T-helper 9 cell (primary cell): ENCODE results near the gene SYNE1.
"Not testable (repeated sequence)": the region's sequence is repeated elsewhere in the genome, so short reads cannot be mapped to it uniquely, and the experiment has no call there.

Experiments
- DNase-seq: peaks from one replicate; pipeline ENCODE4 v3.0.0-alpha.2; 2020

The SYNE1 gene

GRCh38 chr6:152087096-152087495 is 550.1 kb downstream of the SYNE1 start:
- no peak for DNase-seq

- DNase-seq: no peak
These were observed 550.8 kb downstream of the SYNE1 start for GRCh38 chr6:152086223-152086873.

- no peak for DNase-seq
These were observed 551.7 kb downstream of the SYNE1 start for GRCh38 chr6:152085451-152085921.

- DNase-seq: no peak
These were observed 558.4 kb downstream of the SYNE1 start for GRCh38 chr6:152078804-152079203.

- no peak for DNase-seq
These were observed 559.2 kb downstream of the SYNE1 start for GRCh38 chr6:152078001-152078400.

GRCh38 chr6:152076242-152076641 is 560.9 kb downstream of the SYNE1 start:
- DNase-seq: not testable (repeated sequence)

GRCh38 chr6:152071843-152072242 is 565.3 kb downstream of the SYNE1 start:
- DNase-seq: no peak
